H1 (cell line): ENCODE measurements around the gene IKBIP. TPM values are rescaled to one million over a fixed set of nuclear protein-coding genes. Genes with fewer than 3 reads are reported as not detected.
A peak's percentile ranks its signal among the peaks of the same experiment; 100 is the strongest.

ENCODE experiments used
- BACH1 ChIP-seq: IDR thresholded peaks from 2 replicates; pipeline ENCODE4 v1.6.1; 2012; ENCODE audit warnings: low read length, improper control_type of control experiment
- BCL11A ChIP-seq, 2 experiments: IDR thresholded peaks; one replicate each; pipeline ENCODE4 v1.6.1; 2011; ENCODE audit warnings: low read depth in 2 of 2, low read length in 2 of 2, mild to moderate bottlenecking in 2 of 2
- CREB1 ChIP-seq: IDR thresholded peaks from 2 replicates; pipeline ENCODE4 v1.6.1; 2012; ENCODE audit warnings: inconsistent platforms
- HDAC2 ChIP-seq, 2 experiments: fragments of 300-600 bp in 1 of 2; sonication (generic) in 1 of 2; IDR thresholded peaks; 2 replicates each; pipeline ENCODE4 v1.6.1; 2011 to 2012; ENCODE audit warnings: low read depth in 2 of 2, low read length in 2 of 2, mild to moderate bottlenecking in 2 of 2, moderate library complexity in 2 of 2, borderline replicate concordance in 1 of 2, inconsistent platforms in 1 of 2
- KDM4A ChIP-seq: IDR thresholded peaks from one replicate; pipeline ENCODE4 v1.7.1; 2012; ENCODE audit warnings: low read depth, mild to moderate bottlenecking, moderate library complexity, low read length, inconsistent platforms; ENCODE audit not compliant: severe bottlenecking
- MAX ChIP-seq: IDR thresholded peaks from 2 replicates; pipeline ENCODE4 v1.6.1; 2012; ENCODE audit warnings: inconsistent platforms
- POLR2A ChIP-seq, 2 experiments: IDR thresholded peaks; 1 replicate in 1 of 2; 2 replicates in 1 of 2; pipeline ENCODE4 v1.6.1; 2011; ENCODE audit warnings: low read depth in 2 of 2, low read length in 2 of 2, mild to moderate bottlenecking in 2 of 2; ENCODE audit errors: control extremely low read depth in 1 of 2
- RBBP5 ChIP-seq: IDR thresholded peaks from 2 replicates; pipeline ENCODE4 v1.7.1; 2012; ENCODE audit warnings: low read depth, mild to moderate bottlenecking, inconsistent platforms, low read length, moderate library complexity, borderline replicate concordance
- SRF ChIP-seq: IDR thresholded peaks from 2 replicates; pipeline ENCODE4 v1.6.1; 2011; ENCODE audit warnings: mild to moderate bottlenecking, low read depth, low read length, moderate library complexity
- TAF1 ChIP-seq: IDR thresholded peaks from 2 replicates; pipeline ENCODE4 v1.6.1; 2011; ENCODE audit warnings: mild to moderate bottlenecking, low read depth, low read length
- TBP ChIP-seq: IDR thresholded peaks from 2 replicates; pipeline ENCODE4 v1.6.1; 2011; ENCODE audit warnings: low read depth, low read length, improper control_type of control experiment
- polyA plus RNA-seq, 7 experiments: library from polyadenylated mRNA; depleted of rRNA in 3 of 7; stranded (reverse) in 5 of 7; unstranded in 2 of 7; fragments of >200 nt in 5 of 7; fragments of 200-250 nt in 2 of 7; gene quantifications; 1 replicate in 5 of 7; 2 replicates in 1 of 7; 4 replicates in 1 of 7; pipeline versions ENCODE4 v1.2.1 to v1.2.3, GENCODE V29; 2011 to 2013; ENCODE audit warnings: missing spikeins in 2 of 7, mixed read lengths in 2 of 7
- total RNA-seq: library from RNA; stranded (reverse); fragmentation: NEBNext Ultra II Directional; extraction: Animal tissue kit (Norgen Biotek cat#: 25700); gene quantifications from 2 replicates; pipeline ENCODE4 v1.2.1, GENCODE V29; 2021

Gene IKBIP
- total and polyA plus RNA-seq, 2 of the 8 experiments (the other 6 are each of a cell fraction or from before 2014, with no cell fraction given), result 2.7 to 12.4 TPM

GRCh38 chr12:98644712-98645571 lies at the start of gene IKBIP, which contains the start of gene APAF1 (continued):
- no peak; the same call in 1 of the 2 replicates for TF ChIP-seq SRF
- peak; percentile 95 for TF ChIP-seq RBBP5
- TF ChIP-seq KDM4A, result peak; percentile 81
- TF ChIP-seq CREB1, result peak; percentile 57; the same call in 1 of the 2 replicates
- 0 out of 2 replicates have a peak, but pooled peaks have one; percentile 13 for TF ChIP-seq MAX
- TF ChIP-seq TBP, result 0 out of 2 replicates have a peak, but pooled peaks have one; percentile 22
- peak; percentile 39; the same call in 1 of the 2 replicates for TF ChIP-seq BACH1
- TF ChIP-seq TAF1, result peak; percentile 65; the same call in 1 of the 2 replicates
- 0 out of 4 replicates have a peak, but pooled peaks of 1 of the 2 experiments have one; percentile 71 for TF ChIP-seq HDAC2 (IDR thresholded peaks at IDR 0.05; ENCODE audit: borderline replicate concordance in 1 of 2, low read depth in 2 of 2, low read length in 2 of 2)
- TF ChIP-seq POLR2A (IDR thresholded peaks at IDR 0.05; ENCODE audit: control extremely low read depth in 1 of 2, low read depth in 2 of 2, low read length in 2 of 2), result 0 out of 3 replicates have a peak, but pooled peaks of 1 of the 2 experiments have one; percentile 14
- TF ChIP-seq BCL11A (IDR thresholded peaks at IDR 0.05; ENCODE audit: low read depth in 2 of 2, low read length in 2 of 2), result no peak
- TF ChIP-seq, all 59 proteins: peak for 13
